IMR-90 (cell line): ENCODE data around the gene MIOX. TPM values are rescaled to one million over a fixed set of nuclear protein-coding genes. Genes with fewer than 3 reads are reported as not detected.
A peak's percentile ranks its signal among the peaks of the same experiment; 100 is the strongest.

Experiments used
- ATAC-seq: fragments of 200-7000 bp; cut with Tn5 transposase; 2 replicates; pipeline ENCODE4 v1.9.1; 2020; ENCODE audit warnings: low read depth, mild to moderate bottlenecking, moderate library complexity
- BruUV-seq: library from RNA; stranded (reverse); fragments of 400-500 nt; replicated peaks from 2 replicates; lab custom pipeline; 2021; lab: Mats Ljungman, UMichigan
- CTCF ChIA-PET: fragments of 300-600 bp; formaldehyde crosslinking; extraction: SDS; loops from one replicate; lab custom pipeline; 2021; ENCODE audit warnings: antibody characterized with exemption; lab: Yijun Ruan, JAX
- POLR2A ChIA-PET: fragments of 300-600 bp; sonication (Branson Sonifier 250); formaldehyde crosslinking; loops from one replicate; lab custom pipeline; 2022; ENCODE audit warnings: antibody characterized with exemption; ENCODE audit not compliant: unreplicated experiment; lab: Charles Lee
- DNase-seq: peaks from one replicate; pipeline ENCODE4 v3.0.0; 2013
- H2AFZ ChIP-seq: replicated peaks from 2 replicates; pipeline ENCODE3; 2013; ENCODE audit warnings: low read length, mild to moderate bottlenecking; ENCODE audit not compliant: poor library complexity
- H2AK5ac ChIP-seq: 2 replicates; pipeline ENCODE4 v1.6.1; 2013; ENCODE audit warnings: low read depth, low read length, inconsistent platforms
- H2AK9ac ChIP-seq: replicated peaks from 2 replicates; pipeline ENCODE3; 2013; ENCODE audit warnings: mild to moderate bottlenecking, low read depth, low read length, moderate library complexity; ENCODE audit not compliant: poor library complexity
- H2BK120ac ChIP-seq: 2 replicates; pipeline ENCODE4 v1.6.1; 2013; ENCODE audit warnings: low read depth, low read length, inconsistent platforms
- H2BK15ac ChIP-seq: 3 replicates; pipeline ENCODE4 v1.6.1; 2013; ENCODE audit warnings: low read depth, low read length, inconsistent platforms
- H2BK20ac ChIP-seq: 2 replicates; pipeline ENCODE4 v1.6.1; 2013; ENCODE audit warnings: low read depth, mild to moderate bottlenecking, inconsistent platforms, low read length, moderate library complexity
- H2BK5ac ChIP-seq: 2 replicates; pipeline ENCODE4 v1.6.1; 2013; ENCODE audit warnings: mild to moderate bottlenecking, low read depth, low read length, inconsistent platforms; ENCODE audit not compliant: poor library complexity, severe bottlenecking
- H3K14ac ChIP-seq: replicated peaks from 2 replicates; pipeline ENCODE4 v1.6.1; 2013; ENCODE audit warnings: low read depth, low read length, inconsistent platforms
- H3K18ac ChIP-seq: 2 replicates; pipeline ENCODE4 v1.6.1; 2013; ENCODE audit warnings: low read depth, low read length, control low read depth
- H3K23ac ChIP-seq: 2 replicates; pipeline ENCODE4 v1.6.1; 2013; ENCODE audit warnings: low read depth, low read length, inconsistent platforms
- H3K27ac ChIP-seq: 2 replicates; pipeline ENCODE4 v1.5.1; 2013; ENCODE audit warnings: mild to moderate bottlenecking, control low read depth, low read length; ENCODE audit not compliant: insufficient read depth
- H3K27me3 ChIP-seq: 2 replicates; pipeline ENCODE4 v1.6.1; 2013; ENCODE audit warnings: low read length; ENCODE audit not compliant: control insufficient read depth, insufficient read depth
- H3K36me3 ChIP-seq: 2 replicates; pipeline ENCODE4 v1.6.1; 2013; ENCODE audit warnings: low read length, mixed read lengths; ENCODE audit not compliant: control insufficient read depth, insufficient read depth
- H3K4ac ChIP-seq: 2 replicates; pipeline ENCODE4 v1.6.1; 2013; ENCODE audit warnings: low read depth, low read length, inconsistent platforms
- H3K4me1 ChIP-seq: 2 replicates; pipeline ENCODE4 v1.6.1; 2013; ENCODE audit warnings: low read length, mixed read lengths; ENCODE audit not compliant: control insufficient read depth, insufficient read depth
- H3K4me2 ChIP-seq: 2 replicates; pipeline ENCODE4 v1.6.1; 2013; ENCODE audit warnings: low read depth, mild to moderate bottlenecking, control low read depth, low read length, moderate library complexity
- H3K4me3 ChIP-seq: 2 replicates; pipeline ENCODE4 v1.5.1; 2013; ENCODE audit warnings: low read depth, mild to moderate bottlenecking, control low read depth, low read length, moderate library complexity; ENCODE audit not compliant: insufficient read depth
- H3K56ac ChIP-seq: 2 replicates; pipeline ENCODE4 v1.6.1; 2013; ENCODE audit warnings: low read length, inconsistent platforms; ENCODE audit not compliant: insufficient read depth; ENCODE audit errors: extremely low read depth
- H3K79me1 ChIP-seq, 2 experiments: 2 replicates each; pipeline ENCODE4 v1.6.1; 2013; ENCODE audit warnings: low read length in 2 of 2, inconsistent platforms in 1 of 2, low read depth in 1 of 2
- H3K9ac ChIP-seq: 2 replicates; pipeline ENCODE4 v1.6.1; 2013; ENCODE audit warnings: low read depth, low read length, control low read depth
- H3K9me1 ChIP-seq: 2 replicates; pipeline ENCODE4 v1.6.1; 2013; ENCODE audit warnings: low read length, inconsistent platforms; ENCODE audit not compliant: insufficient read depth
- H3K9me3 ChIP-seq: 2 replicates; pipeline ENCODE4 v1.6.1; 2013; ENCODE audit warnings: low read length; ENCODE audit not compliant: control insufficient read depth, insufficient read depth
- H4K20me1 ChIP-seq: 2 replicates; pipeline ENCODE4 v1.6.1; 2013; ENCODE audit warnings: low read length, inconsistent platforms; ENCODE audit not compliant: insufficient read depth
- H4K5ac ChIP-seq: 2 replicates; pipeline ENCODE4 v1.6.1; 2013; ENCODE audit warnings: mild to moderate bottlenecking, low read depth, low read length, control low read depth
- H4K8ac ChIP-seq, 2 experiments: 2 replicates each; pipeline ENCODE4 v1.6.1; 2013; ENCODE audit warnings: low read depth in 2 of 2, low read length in 2 of 2, control low read depth in 1 of 2, inconsistent platforms in 1 of 2
- H4K91ac ChIP-seq: 2 replicates; pipeline ENCODE4 v1.6.1; 2013; ENCODE audit warnings: low read depth, low read length, inconsistent platforms; ENCODE audit not compliant: insufficient read depth
- CEBPB ChIP-seq: IDR thresholded peaks from 2 replicates; pipeline ENCODE4 v1.6.1; 2012; ENCODE audit warnings: low read depth, low read length, improper control_type of control experiment
- FOS ChIP-seq: fragments of 150-350 bp; IDR thresholded peaks from 2 replicates; pipeline ENCODE4 v1.6.1; 2016; ENCODE audit warnings: low read depth, low read length
- MXI1 ChIP-seq: IDR thresholded peaks from 2 replicates; pipeline ENCODE4 v1.6.1; 2012; ENCODE audit warnings: low read depth, mild to moderate bottlenecking, low read length, moderate library complexity, borderline replicate concordance
- NFE2L2 ChIP-seq: fragments of 150-350 bp; IDR thresholded peaks from 2 replicates; pipeline ENCODE4 v1.6.1; 2016; ENCODE audit warnings: low read depth, mild to moderate bottlenecking, low read length
- POLR2A ChIP-seq: IDR thresholded peaks from 2 replicates; pipeline ENCODE4 v1.6.1; 2012; ENCODE audit warnings: mild to moderate bottlenecking, low read depth, low read length
- SMC3 ChIP-seq: fragments of 150-350 bp; IDR thresholded peaks from 2 replicates; pipeline ENCODE4 v1.6.1; 2016; ENCODE audit warnings: low read depth, mild to moderate bottlenecking, antibody characterized with exemption, low read length, moderate library complexity
- USF2 ChIP-seq: fragments of 150-350 bp; IDR thresholded peaks from 2 replicates; pipeline ENCODE4 v1.6.1; 2017; ENCODE audit warnings: mild to moderate bottlenecking, antibody characterized with exemption, low read length, low read depth
- WGBS, 2 experiments: methylation state at CpG; one replicate each; pipeline versions ENCODE4 v1.1.5 to v1.1.7; 2013; ENCODE audit warnings: missing lambda C conversion rate in 2 of 2; ENCODE audit not compliant: insufficient read length in 1 of 2; ENCODE audit errors: extremely low coverage in 2 of 2; 5-methylcytosine and 5-hydroxymethylcytosine counted together
- dilution Hi-C: fragments of 300-500 bp; cut with HindIII; formaldehyde crosslinking; loops from one replicate; pipeline ENCODE4 v1.14.3; 2018; ENCODE audit warnings: low sequenced_read_pairs; ENCODE audit not compliant: unreplicated experiment
- in situ Hi-C: fragments of 300-500 bp; cut with MboI; formaldehyde crosslinking; loops from 3 replicates; pipeline ENCODE4 v1.14.3; 2019; ENCODE audit warnings: low sequenced_read_pairs, inconsistent platforms, mixed read lengths
- intact Hi-C: fragments of 100-400 bp; cut with micrococcal nuclease; formaldehyde crosslinking; loops from 2 replicates; pipeline ENCODE4 v1.10.0; 2022
- polyA plus RNA-seq, 3 experiments: library from polyadenylated mRNA; depleted of rRNA; stranded (reverse); fragments of >200 nt; gene quantifications; 2 replicates each; pipeline ENCODE4 v1.2.3, GENCODE V29; 2012; ENCODE audit warnings: low replicate concordance in 1 of 3
- total RNA-seq: library from RNA; depleted of rRNA; stranded (reverse); fragments of >200 nt; gene quantifications from 2 replicates; pipeline ENCODE4 v1.2.3, GENCODE V29; 2012

The MIOX gene
- total and polyA plus RNA-seq, 2 of the 4 experiments (the other 2 are of a cell fraction) = not detected

GRCh38 chr22:50473088-50473487, 13.6 kb upstream of the MIOX start:
- Histone ChIP-seq H2BK5ac (no peak overlapping the region), H3K36me3 (peaks cover 2% of the 10 kb centered on the region), H3K4me1 (peaks cover 25% of the 10 kb centered on the region), H3K27me3 (no peaks in the 10 kb centered on the region), H3K79me1 (peaks cover 14 to 61% of the 10 kb centered on the region in 2 experiments; a peak in 3 of 4 replicates), H3K18ac (no peak overlapping the region), H4K8ac (no peak overlapping the region), H3K9me1 (peaks cover 20% of the 10 kb centered on the region), H3K9me3 (no peaks in the 10 kb centered on the region), H4K91ac (no peak overlapping the region), H2AK9ac (peak overlapping the region; percentile 57), H3K4me3 (no peak overlapping the region), H3K23ac (0 out of 2 replicates have a peak overlapping the region, but pooled peaks have one; percentile 41), H2BK15ac (no peak overlapping the region), H4K20me1 (peaks cover 62% of the 10 kb centered on the region), H3K56ac (no peak overlapping the region), H3K14ac (no peak overlapping the region), H3K9ac (peak overlapping the region; percentile 54; the same call in 1 of the 2 replicates), H2BK120ac (no peak overlapping the region), H2AFZ (peak overlapping the region; percentile 28), H4K5ac (no peak overlapping the region), H3K4me2 (peak overlapping the region; percentile 91; the same call in 1 of the 2 replicates), H2BK20ac (no peak overlapping the region), H3K27ac (no peak overlapping the region), H2AK5ac (0 out of 2 replicates have a peak overlapping the region, but pooled peaks have one; percentile 29), H3K4ac (no peak overlapping the region)
- TF ChIP-seq POLR2A (no peak), CEBPB (no peak), NFE2L2 (no peak), SMC3 (no peak), FOS (no peak), MXI1 (no peak), USF2 (no peak)
- in situ Hi-C loops (no loop called here), dilution Hi-C loops (no loop called here), intact Hi-C loops (no loop called here)
- ChIA-PET CTCF (interaction anchor here (0.6 kb wide), 1 partner anchor 87 kb away, joined by 3 read pairs; no protein-coding TSS in a partner anchor), POLR2A (no interaction called here)
- BruUV-seq = no TSS peak
- DNase-seq = no peak
- ATAC-seq = no peak
- 93% methylated on average over 2 of the region's 6 CpGs; no CpG with 5 or more reads in 1 of the 2 experiments for WGBS, 2 experiments
